ENCODE data around the gene BNIP5.

BNIP5 gene

DNA sequence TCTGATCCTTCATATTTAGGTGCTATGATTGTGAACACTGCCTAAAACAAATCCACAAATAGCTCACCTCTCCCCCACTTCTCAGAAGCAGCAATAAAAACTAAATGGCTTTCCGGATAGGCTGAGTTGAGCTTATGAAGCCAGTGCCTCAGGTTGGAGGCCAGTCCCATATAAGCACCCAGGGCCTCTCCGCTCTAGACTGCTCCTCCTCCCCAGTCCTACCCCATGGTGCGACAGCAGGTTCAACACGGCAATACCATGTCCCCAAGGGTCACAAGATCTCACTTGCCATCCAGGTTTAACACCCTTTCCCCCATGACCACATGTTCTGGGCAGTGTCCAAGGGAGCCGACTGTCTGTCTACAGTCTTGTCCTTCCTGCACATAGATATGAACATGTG, 20.8 kb downstream of the BNIP5 start:
- Mint-ChIP-seq H3K4me1 (ENCODE audit: low read depth) (no peaks in the 10 kb centered on the region), H3K27me3 (ENCODE audit: low read depth) (peaks cover 14% of the 10 kb centered on the region), H3K27ac (no peak overlapping the region), H3K4me3 (no peak overlapping the region), H3K36me3 (ENCODE audit: low read depth) (no peaks in the 10 kb centered on the region), H3K9me3 (no peaks in the 10 kb centered on the region)
- DNase-seq (ENCODE audit: low spot score): no peak

DNA sequence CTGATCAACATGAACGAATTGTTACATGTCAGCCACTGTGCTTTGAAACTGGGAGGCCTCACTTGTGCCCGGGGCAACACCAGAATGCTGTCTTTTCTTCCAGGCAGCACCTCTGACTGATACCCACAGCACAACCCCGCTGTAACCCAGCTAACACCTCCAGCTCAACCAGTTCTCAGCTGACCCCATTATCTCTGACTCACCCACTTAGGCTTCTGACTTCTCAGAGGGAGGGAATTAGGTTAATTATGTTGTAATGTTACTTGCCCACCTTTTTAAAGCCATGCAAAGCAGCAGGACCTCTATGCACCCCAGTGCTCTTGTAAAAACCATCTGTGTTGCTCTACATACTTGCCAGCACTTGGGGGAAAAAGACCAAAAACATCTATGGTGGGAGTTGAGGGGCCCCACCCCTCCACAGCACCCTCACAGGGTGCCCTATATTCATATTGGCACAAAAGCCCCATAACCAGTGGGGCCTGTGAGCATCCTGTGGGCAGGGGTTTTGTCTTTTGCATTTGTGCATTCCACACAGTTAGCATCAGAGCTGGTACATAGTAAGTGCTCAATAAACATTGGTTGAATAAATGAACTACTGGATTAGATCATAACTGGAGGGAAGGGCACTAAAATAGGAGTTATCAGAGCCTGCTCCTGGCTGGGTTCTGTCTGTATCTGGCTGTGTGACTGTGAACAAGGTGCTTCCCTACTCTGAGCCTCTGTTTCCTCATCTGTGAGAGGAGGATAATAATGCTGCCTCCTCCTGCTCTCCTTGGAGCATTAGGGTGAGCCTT, 22.3 kb downstream of the BNIP5 start:
- Mint-ChIP-seq H3K36me3 (ENCODE audit: low read depth) (no peaks in the 10 kb centered on the region), H3K4me1 (ENCODE audit: low read depth) (no peaks in the 10 kb centered on the region), H3K9me3 (no peaks in the 10 kb centered on the region), H3K4me3 (no peak overlapping the region), H3K27ac (no peak overlapping the region), H3K27me3 (ENCODE audit: low read depth) (peaks cover 16% of the 10 kb centered on the region)
- DNase-seq (ENCODE audit: low spot score): no peak

DNA sequence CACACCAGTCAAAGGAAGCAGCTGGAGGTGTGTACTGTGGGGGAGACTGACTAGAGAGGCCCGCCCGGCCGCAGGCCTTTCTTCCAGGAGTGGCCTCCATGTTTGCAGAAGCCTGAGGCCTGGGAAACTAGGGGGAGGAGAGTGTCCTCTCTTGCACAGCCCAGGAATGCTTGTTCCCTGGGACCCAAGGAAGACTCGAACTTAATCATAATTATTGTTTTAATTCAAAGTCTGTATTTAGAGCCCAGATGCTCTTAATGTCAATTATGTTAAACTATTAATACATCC, 23.1 kb downstream of the BNIP5 start:
- DNase-seq (ENCODE audit: low spot score): no peak
- Mint-ChIP-seq H3K4me3 (no peak overlapping the region), H3K36me3 (ENCODE audit: low read depth) (no peaks in the 10 kb centered on the region), H3K9me3 (no peaks in the 10 kb centered on the region), H3K4me1 (ENCODE audit: low read depth) (peaks cover 3% of the 10 kb centered on the region), H3K27ac (no peak overlapping the region), H3K27me3 (ENCODE audit: low read depth) (peaks cover 16% of the 10 kb centered on the region)

DNA sequence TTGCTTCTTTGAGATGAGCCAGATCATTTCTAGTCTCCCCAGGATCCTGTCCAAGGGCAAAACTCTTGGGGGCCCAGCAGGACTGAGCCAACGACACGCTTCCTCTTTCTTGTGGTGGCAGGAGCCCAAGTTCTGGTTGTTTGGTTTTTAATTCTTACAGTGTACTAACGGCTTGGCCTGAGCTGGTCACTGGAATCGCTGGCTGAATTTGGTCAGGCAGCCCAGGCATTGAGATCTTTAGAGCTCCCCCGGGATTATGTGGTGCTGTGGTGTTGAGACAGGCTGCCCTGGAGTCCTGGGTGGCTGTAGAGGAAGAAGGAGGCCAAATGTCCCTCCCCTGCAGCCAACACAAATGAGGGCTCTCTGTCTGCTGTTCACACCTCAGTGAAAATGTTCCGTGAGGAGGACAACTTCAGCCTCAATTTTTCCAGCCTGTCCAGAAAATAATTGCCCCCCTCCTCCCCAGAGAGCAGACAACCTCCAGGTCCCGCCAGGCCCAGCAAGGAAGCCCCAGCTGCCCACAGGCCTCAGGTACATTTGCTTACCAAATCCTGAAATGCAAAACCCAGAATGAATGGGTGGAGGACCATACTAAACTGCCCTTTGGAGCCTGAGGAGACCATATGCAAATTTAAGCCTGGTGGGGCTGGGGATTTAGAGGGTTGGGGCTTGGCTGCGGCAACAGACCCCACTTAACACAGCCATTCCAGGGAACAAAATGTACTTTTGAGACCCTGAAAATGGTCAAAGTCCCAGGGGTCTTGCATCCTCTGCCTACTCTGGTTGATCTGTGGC, 23.6 kb downstream of the BNIP5 start:
- H3K4me3 Mint-ChIP-seq: no peak overlapping the region
- no peak for DNase-seq (ENCODE audit: low spot score)
- peaks cover 16% of the 10 kb centered on the region for H3K27me3 Mint-ChIP-seq (ENCODE audit: low read depth)
- H3K27ac Mint-ChIP-seq: no peak overlapping the region
- H3K36me3 Mint-ChIP-seq (ENCODE audit: low read depth): no peaks in the 10 kb centered on the region
- H3K9me3 Mint-ChIP-seq: no peaks in the 10 kb centered on the region
- H3K4me1 Mint-ChIP-seq (ENCODE audit: low read depth): peaks cover 3% of the 10 kb centered on the region

DNA sequence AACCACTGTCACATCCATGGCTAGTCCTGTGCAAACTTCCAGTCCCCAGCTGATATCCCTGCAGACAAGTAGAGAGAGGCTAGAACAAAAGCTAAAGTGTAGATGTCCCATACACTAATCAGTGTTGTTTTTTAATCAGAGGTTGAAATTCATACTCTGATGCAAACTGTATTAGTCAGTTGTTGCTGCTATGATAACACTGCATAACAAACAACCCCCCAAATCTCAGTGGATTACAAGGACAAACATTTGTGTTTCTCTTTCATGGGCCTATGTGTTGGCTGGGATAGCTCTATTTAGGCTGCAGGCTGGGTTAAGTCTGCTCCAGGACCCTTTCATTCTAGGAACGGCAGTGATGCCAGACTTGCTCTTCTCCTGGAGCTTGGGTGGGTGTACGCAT, 26.8 kb downstream of the BNIP5 start:
- Mint-ChIP-seq H3K27me3 (ENCODE audit: low read depth) (peaks cover 4% of the 10 kb centered on the region), H3K27ac (no peak overlapping the region), H3K36me3 (ENCODE audit: low read depth) (no peaks in the 10 kb centered on the region), H3K9me3 (no peaks in the 10 kb centered on the region), H3K4me1 (ENCODE audit: low read depth) (peaks cover 3% of the 10 kb centered on the region), H3K4me3 (no peak overlapping the region)
- no peak for DNase-seq (ENCODE audit: low spot score)

DNA sequence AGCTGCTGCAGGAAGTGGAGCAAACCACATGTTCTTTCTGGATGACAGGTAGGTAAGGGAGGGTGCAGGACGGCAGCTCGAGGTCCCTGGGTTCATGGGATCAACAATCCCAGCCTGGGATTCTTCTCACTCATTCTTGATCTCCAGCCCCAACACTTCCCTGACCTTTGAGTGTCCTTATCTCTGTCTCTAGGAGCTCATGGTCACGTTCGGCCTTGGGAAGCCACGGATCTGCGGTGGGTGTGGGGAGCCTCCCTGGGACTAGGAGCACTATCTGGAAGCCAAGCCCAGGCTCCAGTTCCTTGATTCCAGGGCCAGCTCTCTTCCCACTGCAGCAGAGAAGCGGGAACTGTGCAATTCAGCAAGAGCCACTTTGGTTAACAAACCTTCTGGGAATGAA, 27.5 kb downstream of the BNIP5 start:
- Mint-ChIP-seq H3K4me1 (ENCODE audit: low read depth) (peaks cover 3% of the 10 kb centered on the region), H3K9me3 (no peaks in the 10 kb centered on the region), H3K27ac (no peak overlapping the region), H3K27me3 (ENCODE audit: low read depth) (peaks cover 2% of the 10 kb centered on the region), H3K4me3 (no peak overlapping the region), H3K36me3 (ENCODE audit: low read depth) (no peaks in the 10 kb centered on the region)
- DNase-seq (ENCODE audit: low spot score): no peak

DNA sequence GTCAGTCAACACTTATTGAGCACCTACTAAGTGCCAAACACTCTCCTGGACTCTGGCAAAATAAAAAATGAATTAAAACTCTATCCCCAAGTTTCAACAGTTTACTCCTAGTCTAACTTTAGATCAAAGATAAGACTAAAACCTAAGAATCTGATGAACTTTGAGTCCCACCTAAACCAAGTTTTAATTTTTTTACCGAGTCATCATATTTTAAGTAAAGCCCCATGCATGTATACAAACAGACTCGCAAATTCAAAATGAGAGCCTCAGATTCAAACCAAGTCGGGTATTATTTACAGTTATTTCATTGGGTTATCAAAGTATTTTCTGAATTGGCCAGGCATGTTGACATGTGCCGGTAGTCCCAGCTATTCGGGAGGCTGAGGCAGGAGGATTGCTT, 28.2 kb downstream of the BNIP5 start:
- Mint-ChIP-seq H3K27ac (no peak overlapping the region), H3K36me3 (ENCODE audit: low read depth) (no peaks in the 10 kb centered on the region), H3K27me3 (ENCODE audit: low read depth) (peaks cover 2% of the 10 kb centered on the region), H3K9me3 (no peaks in the 10 kb centered on the region), H3K4me1 (ENCODE audit: low read depth) (peaks cover 3% of the 10 kb centered on the region), H3K4me3 (no peak overlapping the region)
- DNase-seq (ENCODE audit: low spot score): no peak

DNA sequence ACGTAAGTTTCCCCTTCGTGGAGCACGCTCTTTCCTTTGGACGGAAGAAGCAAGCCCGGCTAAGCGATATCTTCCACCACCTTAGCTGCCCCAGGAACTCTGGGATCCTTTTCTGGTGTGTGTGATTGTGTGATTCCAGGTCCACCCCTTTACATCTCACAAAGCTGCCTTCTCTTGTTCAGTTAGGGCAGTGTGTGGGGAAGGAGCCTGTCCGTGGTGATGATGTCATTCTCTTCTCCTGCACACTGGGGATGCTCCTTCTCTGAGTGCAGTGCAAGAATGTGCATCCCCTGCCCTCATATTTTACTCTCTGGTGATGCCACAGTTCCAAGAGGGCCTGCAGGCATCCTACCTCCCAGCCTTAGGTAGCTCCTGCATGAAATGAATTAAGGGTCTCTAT, 30.3 kb downstream of the BNIP5 start:
- Mint-ChIP-seq H3K36me3 (ENCODE audit: low read depth) (no peaks in the 10 kb centered on the region), H3K4me1 (ENCODE audit: low read depth) (peaks cover 11% of the 10 kb centered on the region), H3K27me3 (ENCODE audit: low read depth) (peaks cover 9% of the 10 kb centered on the region), H3K9me3 (no peaks in the 10 kb centered on the region), H3K4me3 (no peak overlapping the region), H3K27ac (no peak overlapping the region)
- DNase-seq (ENCODE audit: low spot score): no peak

DNA sequence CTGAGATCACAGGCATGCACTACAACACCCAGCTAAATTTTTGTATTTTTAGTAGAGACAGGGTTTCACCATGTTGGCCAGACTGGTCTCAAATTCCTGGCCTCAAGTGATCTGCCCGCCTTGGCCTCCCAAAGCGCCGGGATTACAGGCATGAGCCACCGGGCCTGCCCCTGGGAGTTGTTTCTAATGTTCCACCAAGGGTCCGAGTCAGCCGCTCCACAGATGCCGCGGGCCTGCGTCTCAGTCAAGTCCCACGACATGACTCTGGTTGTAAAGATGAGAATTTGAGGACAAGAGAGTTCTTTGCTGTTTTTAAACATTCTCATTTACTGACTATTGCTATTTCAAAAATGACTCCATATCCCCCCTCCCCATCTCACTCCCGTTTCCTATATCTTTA, 30.8 kb downstream of the BNIP5 start:
- Mint-ChIP-seq H3K36me3 (ENCODE audit: low read depth) (no peaks in the 10 kb centered on the region), H3K4me3 (no peak overlapping the region), H3K27me3 (ENCODE audit: low read depth) (peaks cover 12% of the 10 kb centered on the region), H3K9me3 (no peaks in the 10 kb centered on the region), H3K4me1 (ENCODE audit: low read depth) (peaks cover 11% of the 10 kb centered on the region), H3K27ac (no peak overlapping the region)
- no peak for DNase-seq (ENCODE audit: low spot score)

DNA sequence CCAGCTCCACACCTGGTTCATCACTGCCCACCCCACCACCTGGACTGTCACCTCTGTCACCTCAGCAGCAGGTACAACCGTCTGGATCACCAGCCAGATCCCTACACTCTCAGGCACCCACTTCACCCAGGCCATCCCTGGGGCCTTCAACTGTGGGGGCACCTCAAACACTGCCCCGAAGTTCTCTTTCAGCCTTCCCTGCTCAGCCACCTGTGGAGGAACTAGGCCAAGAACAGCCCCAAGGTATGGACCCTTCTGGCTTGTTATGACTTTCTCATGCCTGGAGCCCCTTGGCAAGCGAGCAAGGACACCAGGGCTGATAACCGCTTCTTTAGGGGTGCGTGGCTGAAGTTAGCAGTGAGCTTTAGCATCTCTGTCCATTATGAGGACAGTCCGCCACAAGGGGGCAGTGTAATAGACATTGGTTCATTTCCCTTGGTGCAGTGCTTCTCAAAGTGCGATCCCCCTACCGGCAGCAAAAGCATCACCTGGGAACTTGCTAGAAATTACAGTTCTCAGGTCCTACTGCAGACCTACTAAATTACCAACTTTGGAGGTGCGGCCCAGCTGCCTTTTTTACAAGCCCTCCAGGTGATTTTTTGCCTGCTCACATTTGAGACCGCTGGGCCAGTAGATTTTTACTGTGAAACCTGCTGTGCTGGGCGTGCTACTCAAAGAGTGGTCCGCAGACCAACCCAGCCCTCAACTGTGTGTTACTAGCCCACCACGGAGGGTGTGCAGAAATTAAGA, 34.3 kb downstream of the BNIP5 start:
- Mint-ChIP-seq H3K4me3 (no peak overlapping the region), H3K36me3 (ENCODE audit: low read depth) (no peaks in the 10 kb centered on the region), H3K4me1 (ENCODE audit: low read depth) (peaks cover 8% of the 10 kb centered on the region), H3K27ac (no peak overlapping the region), H3K9me3 (no peaks in the 10 kb centered on the region), H3K27me3 (ENCODE audit: low read depth) (peaks cover 17% of the 10 kb centered on the region)
- peak; percentile 83 for DNase-seq (ENCODE audit: low spot score)

DNA sequence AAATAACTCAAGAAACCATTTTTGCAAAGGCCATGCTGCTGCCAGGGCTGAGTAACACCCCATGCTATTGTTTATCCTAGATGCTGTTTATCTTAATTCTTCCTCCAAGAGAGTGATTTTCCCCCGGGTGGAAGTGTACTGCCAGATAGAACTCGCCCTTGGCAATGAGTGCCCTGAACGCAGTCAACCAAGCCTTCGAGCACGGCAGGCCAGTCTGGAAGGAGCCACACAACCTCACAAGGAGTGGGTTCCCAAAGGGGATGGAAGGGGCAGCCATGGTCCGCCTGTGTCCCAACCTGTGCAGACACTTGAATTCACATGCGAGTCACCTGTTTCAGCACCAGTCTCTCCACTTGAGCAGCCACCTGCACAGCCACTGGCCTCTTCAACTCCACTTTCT, 34.9 kb downstream of the BNIP5 start:
- no peak for DNase-seq (ENCODE audit: low spot score)
- H3K27me3 Mint-ChIP-seq (ENCODE audit: low read depth): peaks cover 19% of the 10 kb centered on the region
- no peaks in the 10 kb centered on the region for H3K36me3 Mint-ChIP-seq (ENCODE audit: low read depth)
- H3K27ac Mint-ChIP-seq: no peak overlapping the region
- peaks cover 8% of the 10 kb centered on the region for H3K4me1 Mint-ChIP-seq (ENCODE audit: low read depth)
- H3K9me3 Mint-ChIP-seq: no peaks in the 10 kb centered on the region
- no peak overlapping the region for H3K4me3 Mint-ChIP-seq

DNA sequence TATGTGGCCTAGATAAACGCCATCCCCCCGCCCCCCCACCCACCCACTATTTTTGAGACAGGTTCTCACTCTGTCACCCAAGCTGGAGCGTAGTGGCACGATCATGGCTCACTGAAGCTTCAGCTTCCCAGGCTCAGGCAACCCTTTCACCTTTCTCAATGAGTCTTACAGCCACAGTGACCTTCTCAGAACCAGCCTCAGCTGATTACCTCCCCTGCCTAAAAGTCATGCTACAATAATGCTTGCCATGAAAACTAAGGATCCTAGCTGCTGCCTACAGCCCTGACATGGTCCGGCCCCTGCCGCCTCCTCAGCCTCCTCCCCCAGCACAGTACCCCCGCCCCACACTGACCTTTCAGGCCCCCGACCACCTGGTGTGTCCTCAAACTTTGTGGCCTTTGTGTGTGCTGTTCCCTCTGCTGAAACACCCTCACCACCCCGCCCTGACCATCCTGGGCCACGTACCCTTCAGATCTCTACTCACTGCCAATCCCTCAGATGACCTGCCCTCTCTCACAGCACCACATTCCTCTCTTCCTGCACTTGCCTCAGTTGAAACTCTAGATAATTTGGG, 35.5 kb downstream of the BNIP5 start:
- Mint-ChIP-seq H3K4me3 (no peak overlapping the region), H3K27ac (no peak overlapping the region), H3K9me3 (no peaks in the 10 kb centered on the region), H3K36me3 (ENCODE audit: low read depth) (no peaks in the 10 kb centered on the region), H3K27me3 (ENCODE audit: low read depth) (peaks cover 19% of the 10 kb centered on the region), H3K4me1 (ENCODE audit: low read depth) (peaks cover 8% of the 10 kb centered on the region)
- DNase-seq (ENCODE audit: low spot score): no peak

DNA sequence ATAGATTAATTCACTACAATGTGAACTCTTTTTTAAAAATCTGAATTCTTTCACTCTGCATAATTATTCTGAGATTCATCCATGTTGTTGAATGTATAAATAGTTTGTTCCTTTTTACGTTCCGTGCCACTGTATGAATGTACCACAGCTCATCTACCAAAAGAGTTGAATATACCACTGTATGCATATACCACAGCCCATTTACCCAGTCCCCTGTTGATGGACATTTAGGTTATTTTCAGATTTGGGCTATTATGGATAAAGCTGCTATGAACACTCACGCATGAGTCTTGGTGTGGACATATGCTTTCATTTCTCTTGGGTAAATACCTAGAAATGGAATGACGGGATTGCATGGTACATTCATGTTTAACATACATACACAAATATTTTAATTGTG, 38.7 kb downstream of the BNIP5 start:
- Mint-ChIP-seq H3K27me3 (ENCODE audit: low read depth) (peaks cover 21% of the 10 kb centered on the region), H3K9me3 (no peaks in the 10 kb centered on the region), H3K4me1 (ENCODE audit: low read depth) (peaks cover 8% of the 10 kb centered on the region), H3K36me3 (ENCODE audit: low read depth) (no peaks in the 10 kb centered on the region), H3K27ac (no peak overlapping the region), H3K4me3 (no peak overlapping the region)
- no peak for DNase-seq (ENCODE audit: low spot score)

DNA sequence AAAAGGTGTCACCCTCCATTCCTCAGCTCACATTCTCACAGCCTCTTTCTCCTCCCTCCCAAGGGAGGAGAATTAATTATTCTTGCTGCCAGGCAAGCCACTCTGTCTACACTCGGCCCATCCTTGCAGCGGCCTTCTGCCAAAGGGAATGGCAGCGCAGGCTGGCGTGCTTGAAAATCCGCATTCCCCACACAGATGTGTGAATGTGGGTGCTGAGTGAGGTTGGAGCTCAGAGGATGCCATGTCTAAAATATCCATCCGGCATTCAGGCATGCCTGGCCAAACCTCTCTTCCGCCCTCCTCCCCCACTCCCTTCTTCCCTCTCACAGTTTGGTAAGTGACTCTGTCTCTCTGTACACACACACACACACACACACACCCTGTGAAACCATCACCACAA, 39.2 kb downstream of the BNIP5 start:
- DNase-seq (ENCODE audit: low spot score): no peak
- no peak overlapping the region for H3K27ac Mint-ChIP-seq
- H3K4me1 Mint-ChIP-seq (ENCODE audit: low read depth): peaks cover 4% of the 10 kb centered on the region
- no peak overlapping the region for H3K4me3 Mint-ChIP-seq
- H3K9me3 Mint-ChIP-seq: no peaks in the 10 kb centered on the region
- peaks cover 21% of the 10 kb centered on the region for H3K27me3 Mint-ChIP-seq (ENCODE audit: low read depth)
- no peaks in the 10 kb centered on the region for H3K36me3 Mint-ChIP-seq (ENCODE audit: low read depth)

Data from T-helper 2 cell treated with Interferon-gamma antibody and Interleukin-4, amounts not matched to agents 5 μg/mL and 100 μg/mL, for 36 hours (primary cell).